GM23338 (cell line): Measurements from ENCODE around the gene KRTAP4-11. TPM values are rescaled to one million over a fixed set of nuclear protein-coding genes. Genes with fewer than 3 reads are reported as not detected.

Source experiments
- ATAC-seq: fragments of 200-7000 bp; cut with Tn5 transposase; 3 replicates; pipeline ENCODE4 v1.9.1; 2020
- DNase-seq: peaks from one replicate; pipeline ENCODE4 v3.0.0-alpha.2; 2015; ENCODE audit warnings: low spot score
- H2AFZ ChIP-seq: fragments of 200-600 bp; sonication (generic); 2 replicates; pipeline ENCODE4 v1.8.0; 2016; ENCODE audit warnings: antibody characterized with exemption, mild to moderate bottlenecking, moderate library complexity
- H3F3A ChIP-seq: fragments of 200-600 bp; sonication (generic); replicated peaks from 2 replicates; pipeline ENCODE4 v1.8.0; 2017; ENCODE audit warnings: antibody characterized with exemption, mixed run types, low read depth
- H3K27ac ChIP-seq: fragments of 200-600 bp; sonication (generic); 2 replicates; pipeline ENCODE4 v1.6.1; 2016; ENCODE audit warnings: low read depth
- H3K27me3 ChIP-seq: fragments of 200-600 bp; sonication (generic); 2 replicates; pipeline ENCODE4 v1.8.0; 2016; ENCODE audit warnings: mild to moderate bottlenecking, mixed run types, moderate library complexity; ENCODE audit not compliant: insufficient read depth
- H3K36me3 ChIP-seq: fragments of 200-600 bp; sonication (generic); 2 replicates; pipeline ENCODE4 v1.8.0; 2016; ENCODE audit warnings: mild to moderate bottlenecking; ENCODE audit not compliant: insufficient read depth
- H3K4me1 ChIP-seq: fragments of 200-600 bp; sonication (generic); 2 replicates; pipeline ENCODE4 v1.8.0; 2016; ENCODE audit warnings: mild to moderate bottlenecking, moderate library complexity; ENCODE audit not compliant: insufficient read depth
- H3K4me2 ChIP-seq: fragments of 200-600 bp; sonication (generic); 2 replicates; pipeline ENCODE4 v1.7.1; 2017; ENCODE audit warnings: mixed run types
- H3K4me3 ChIP-seq: fragments of 200-600 bp; sonication (generic); 2 replicates; pipeline ENCODE4 v1.6.1; 2016; ENCODE audit warnings: mixed run types
- H3K79me2 ChIP-seq: fragments of 200-600 bp; sonication (generic); replicated peaks from 2 replicates; pipeline ENCODE4 v1.8.0; 2017; ENCODE audit warnings: mild to moderate bottlenecking; ENCODE audit not compliant: insufficient read depth
- H3K9me2 ChIP-seq: fragments of 200-600 bp; sonication (generic); 2 replicates; pipeline ENCODE4 v1.8.0; 2017; ENCODE audit not compliant: insufficient read depth
- H4K20me1 ChIP-seq: fragments of 200-600 bp; sonication (generic); replicated peaks from 2 replicates; pipeline ENCODE4 v1.8.0; 2017; ENCODE audit warnings: mild to moderate bottlenecking; ENCODE audit not compliant: insufficient read depth
- H3K27ac Mint-ChIP-seq: 2 replicates; pipeline ENCODE4 v1.8.0; 2020; ENCODE audit warnings: inconsistent platforms, mild to moderate bottlenecking, moderate library complexity, mixed read lengths
- H3K27me3 Mint-ChIP-seq: 3 replicates; pipeline ENCODE4 v1.8.0; 2022; ENCODE audit warnings: low read depth, mild to moderate bottlenecking, moderate library complexity, mixed read lengths, inconsistent platforms; ENCODE audit not compliant: insufficient read depth, poor library complexity
- H3K36me3 Mint-ChIP-seq: 3 replicates; pipeline ENCODE4 v1.8.0; 2021; ENCODE audit warnings: low read depth, mild to moderate bottlenecking, inconsistent platforms, moderate library complexity, mixed read lengths
- H3K4me1 Mint-ChIP-seq: 3 replicates; pipeline ENCODE4 v1.8.0; 2020; ENCODE audit warnings: mild to moderate bottlenecking, inconsistent platforms, mixed read lengths
- H3K4me3 Mint-ChIP-seq: 3 replicates; pipeline ENCODE4 v1.8.0; 2021; ENCODE audit warnings: moderate library complexity, mild to moderate bottlenecking, inconsistent platforms, mixed read lengths
- H3K9me3 Mint-ChIP-seq: 3 replicates; pipeline ENCODE4 v1.8.0; 2020; ENCODE audit warnings: moderate library complexity, mild to moderate bottlenecking, inconsistent platforms, mixed read lengths
- CREB1 ChIP-seq: fragments of 250-450 bp; sonication (Bioruptor Pico); IDR thresholded peaks from 2 replicates; pipeline ENCODE4 v1.5.0; 2020; ENCODE audit warnings: low read depth, mild to moderate bottlenecking, moderate library complexity
- ETS1 ChIP-seq: IDR thresholded peaks from 2 replicates; pipeline ENCODE4 v1.6.1; 2016; ENCODE audit warnings: antibody characterized with exemption
- EZH2 ChIP-seq: fragments of 200-600 bp; sonication (generic); IDR thresholded peaks from one replicate; pipeline ENCODE4 v1.8.0; 2017; ENCODE audit warnings: antibody characterized with exemption, mild to moderate bottlenecking, low read depth; ENCODE audit not compliant: unreplicated experiment
- EZH2phosphoT487 ChIP-seq: fragments of 200-600 bp; sonication (generic); IDR thresholded peaks from one replicate; pipeline ENCODE4 v1.8.1; 2018; ENCODE audit warnings: antibody characterized with exemption; ENCODE audit not compliant: unreplicated experiment
- JUNB ChIP-seq: IDR thresholded peaks from one replicate; pipeline ENCODE4 v1.6.1; 2016; ENCODE audit warnings: antibody characterized with exemption; ENCODE audit not compliant: unreplicated experiment
- NANOG ChIP-seq: IDR thresholded peaks from 2 replicates; pipeline ENCODE4 v1.6.1; 2016; ENCODE audit warnings: antibody characterized with exemption, borderline replicate concordance
- POLR2AphosphoS5 ChIP-seq: IDR thresholded peaks from 2 replicates; pipeline ENCODE4 v1.6.1; 2016; ENCODE audit warnings: antibody characterized with exemption, low read depth
- STAT1 ChIP-seq: IDR thresholded peaks from one replicate; pipeline ENCODE4 v1.6.1; 2016; ENCODE audit warnings: antibody characterized with exemption; ENCODE audit not compliant: unreplicated experiment
- ZNF114 ChIP-seq: fragments of 250-450 bp; sonication (Bioruptor Pico); IDR thresholded peaks from 2 replicates; pipeline ENCODE4 v1.5.0; 2020; ENCODE audit warnings: mild to moderate bottlenecking, moderate library complexity
- ZNF331 ChIP-seq: fragments of 250-450 bp; sonication (Bioruptor Pico); IDR thresholded peaks from 2 replicates; pipeline ENCODE4 v1.5.0; 2020; ENCODE audit warnings: low read depth, mild to moderate bottlenecking, moderate library complexity
- ZNF462 ChIP-seq: fragments of 250-450 bp; sonication (Bioruptor Pico); IDR thresholded peaks from 2 replicates; pipeline ENCODE4 v1.5.0; 2020; ENCODE audit warnings: mild to moderate bottlenecking, moderate library complexity
- polyA plus RNA-seq: library from polyadenylated mRNA; unstranded; fragments of >200 nt; fragmentation: Nextera tagmentation; extraction: Ambion mirVana; gene quantifications from 2 replicates; pipeline ENCODE4 v1.2.1, GENCODE V29; 2016
- total RNA-seq: library from RNA; depleted of rRNA; stranded (reverse); fragments of >200 nt; shearing (Covaris generic); gene quantifications from 2 replicates; pipeline ENCODE4 v1.2.3, GENCODE V29; 2014
- TF ChIP-seq, protein P1 (sequence below), 2 experiments: fragments of 200-600 bp in 1 of 2; sonication (generic) in 1 of 2; conservative IDR thresholded peaks; 2 replicates each; pipeline versions ENCODE4 v1.5.1 to v1.6.1; 2016 to 2017; ENCODE audit warnings: antibody characterized with exemption in 2 of 2, low read depth in 2 of 2, mild to moderate bottlenecking in 2 of 2, moderate library complexity in 1 of 2
- TF ChIP-seq, protein P2 (sequence below): IDR thresholded peaks from one replicate; pipeline ENCODE4 v1.6.1; 2018; ENCODE audit warnings: antibody characterized with exemption; ENCODE audit not compliant: unreplicated experiment

The KRTAP4-11 gene
- total and polyA plus RNA-seq, 2 experiments from 2014 or later = not detected

GRCh38 chr17:41149652-41149985 lies 31.4 kb upstream of the KRTAP4-11 start, which contains the start of gene KRTAP4-5:
Gene KRTAP4-5 (minus strand): TSS chr17:41149825. CDS start chr17:41149767, 58 bp downstream.
- no peak within 1 kb of the TSS for H3K4me3 ChIP-seq
- no peaks in the 10 kb centered on the region for H4K20me1 ChIP-seq
- H3K4me1 ChIP-seq = 0 out of 2 replicates have a peak, but pooled peaks cover 3% of the 10 kb centered on the region
- no peaks in the 10 kb centered on the region for H3K9me3 Mint-ChIP-seq
- H3K36me3 Mint-ChIP-seq = no peaks in the 10 kb centered on the region
- H3K9me2 ChIP-seq = no peaks in the 10 kb centered on the region
- H3K27ac Mint-ChIP-seq = 0 out of 2 replicates have a peak within 1 kb of the TSS, but pooled peaks have one; percentile 22
- H3K4me3 Mint-ChIP-seq = no peak within 1 kb of the TSS
- TF ChIP-seq POLR2AphosphoS5 (no peak), ZNF462 (no peak), NANOG (no peak), ZNF114 (CRISPR knock-in tag) (no peak), EZH2 (no peak), ZNF331 (CRISPR knock-in tag) (no peak), STAT1 (no peak), JUNB (no peak), ETS1 (no peak), CREB1 (CRISPR knock-in tag) (no peak), EZH2phosphoT487 (no peak)
- TF ChIP-seq, protein P1, sequence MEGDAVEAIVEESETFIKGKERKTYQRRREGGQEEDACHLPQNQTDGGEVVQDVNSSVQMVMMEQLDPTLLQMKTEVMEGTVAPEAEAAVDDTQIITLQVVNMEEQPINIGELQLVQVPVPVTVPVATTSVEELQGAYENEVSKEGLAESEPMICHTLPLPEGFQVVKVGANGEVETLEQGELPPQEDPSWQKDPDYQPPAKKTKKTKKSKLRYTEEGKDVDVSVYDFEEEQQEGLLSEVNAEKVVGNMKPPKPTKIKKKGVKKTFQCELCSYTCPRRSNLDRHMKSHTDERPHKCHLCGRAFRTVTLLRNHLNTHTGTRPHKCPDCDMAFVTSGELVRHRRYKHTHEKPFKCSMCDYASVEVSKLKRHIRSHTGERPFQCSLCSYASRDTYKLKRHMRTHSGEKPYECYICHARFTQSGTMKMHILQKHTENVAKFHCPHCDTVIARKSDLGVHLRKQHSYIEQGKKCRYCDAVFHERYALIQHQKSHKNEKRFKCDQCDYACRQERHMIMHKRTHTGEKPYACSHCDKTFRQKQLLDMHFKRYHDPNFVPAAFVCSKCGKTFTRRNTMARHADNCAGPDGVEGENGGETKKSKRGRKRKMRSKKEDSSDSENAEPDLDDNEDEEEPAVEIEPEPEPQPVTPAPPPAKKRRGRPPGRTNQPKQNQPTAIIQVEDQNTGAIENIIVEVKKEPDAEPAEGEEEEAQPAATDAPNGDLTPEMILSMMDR (conservative IDR thresholded peaks at IDR 0.05; ENCODE audit: low read depth in 2 of 2) = no peak
- TF ChIP-seq, protein P2, sequence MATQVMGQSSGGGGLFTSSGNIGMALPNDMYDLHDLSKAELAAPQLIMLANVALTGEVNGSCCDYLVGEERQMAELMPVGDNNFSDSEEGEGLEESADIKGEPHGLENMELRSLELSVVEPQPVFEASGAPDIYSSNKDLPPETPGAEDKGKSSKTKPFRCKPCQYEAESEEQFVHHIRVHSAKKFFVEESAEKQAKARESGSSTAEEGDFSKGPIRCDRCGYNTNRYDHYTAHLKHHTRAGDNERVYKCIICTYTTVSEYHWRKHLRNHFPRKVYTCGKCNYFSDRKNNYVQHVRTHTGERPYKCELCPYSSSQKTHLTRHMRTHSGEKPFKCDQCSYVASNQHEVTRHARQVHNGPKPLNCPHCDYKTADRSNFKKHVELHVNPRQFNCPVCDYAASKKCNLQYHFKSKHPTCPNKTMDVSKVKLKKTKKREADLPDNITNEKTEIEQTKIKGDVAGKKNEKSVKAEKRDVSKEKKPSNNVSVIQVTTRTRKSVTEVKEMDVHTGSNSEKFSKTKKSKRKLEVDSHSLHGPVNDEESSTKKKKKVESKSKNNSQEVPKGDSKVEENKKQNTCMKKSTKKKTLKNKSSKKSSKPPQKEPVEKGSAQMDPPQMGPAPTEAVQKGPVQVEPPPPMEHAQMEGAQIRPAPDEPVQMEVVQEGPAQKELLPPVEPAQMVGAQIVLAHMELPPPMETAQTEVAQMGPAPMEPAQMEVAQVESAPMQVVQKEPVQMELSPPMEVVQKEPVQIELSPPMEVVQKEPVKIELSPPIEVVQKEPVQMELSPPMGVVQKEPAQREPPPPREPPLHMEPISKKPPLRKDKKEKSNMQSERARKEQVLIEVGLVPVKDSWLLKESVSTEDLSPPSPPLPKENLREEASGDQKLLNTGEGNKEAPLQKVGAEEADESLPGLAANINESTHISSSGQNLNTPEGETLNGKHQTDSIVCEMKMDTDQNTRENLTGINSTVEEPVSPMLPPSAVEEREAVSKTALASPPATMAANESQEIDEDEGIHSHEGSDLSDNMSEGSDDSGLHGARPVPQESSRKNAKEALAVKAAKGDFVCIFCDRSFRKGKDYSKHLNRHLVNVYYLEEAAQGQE = no peak
- peaks cover 5% of the 10 kb centered on the region for H3K27me3 Mint-ChIP-seq
- H2AFZ ChIP-seq = no peak within 1 kb of the TSS
- H3K27me3 ChIP-seq = no peaks in the 10 kb centered on the region
- H3K4me2 ChIP-seq = no peak within 1 kb of the TSS
- H3F3A ChIP-seq = no peaks in the 10 kb centered on the region
- no peaks in the 10 kb centered on the region for H3K36me3 ChIP-seq
- no peak within 1 kb of the TSS for H3K27ac ChIP-seq
- DNase-seq (no peak), ATAC-seq (no peak)
- H3K79me2 ChIP-seq = no peaks in the 10 kb centered on the region
- peaks cover 3% of the 10 kb centered on the region; the same call in 2 of the 3 replicates for H3K4me1 Mint-ChIP-seq
